Measurements from ENCODE around the gene TEDC1. TPM values are rescaled to one million over a fixed set of nuclear protein-coding genes. Genes with fewer than 3 reads are reported as not detected.

Gene TEDC1
- polyA plus RNA-seq, 2 donors, result 11.8 to 17.6 TPM

DNA sequence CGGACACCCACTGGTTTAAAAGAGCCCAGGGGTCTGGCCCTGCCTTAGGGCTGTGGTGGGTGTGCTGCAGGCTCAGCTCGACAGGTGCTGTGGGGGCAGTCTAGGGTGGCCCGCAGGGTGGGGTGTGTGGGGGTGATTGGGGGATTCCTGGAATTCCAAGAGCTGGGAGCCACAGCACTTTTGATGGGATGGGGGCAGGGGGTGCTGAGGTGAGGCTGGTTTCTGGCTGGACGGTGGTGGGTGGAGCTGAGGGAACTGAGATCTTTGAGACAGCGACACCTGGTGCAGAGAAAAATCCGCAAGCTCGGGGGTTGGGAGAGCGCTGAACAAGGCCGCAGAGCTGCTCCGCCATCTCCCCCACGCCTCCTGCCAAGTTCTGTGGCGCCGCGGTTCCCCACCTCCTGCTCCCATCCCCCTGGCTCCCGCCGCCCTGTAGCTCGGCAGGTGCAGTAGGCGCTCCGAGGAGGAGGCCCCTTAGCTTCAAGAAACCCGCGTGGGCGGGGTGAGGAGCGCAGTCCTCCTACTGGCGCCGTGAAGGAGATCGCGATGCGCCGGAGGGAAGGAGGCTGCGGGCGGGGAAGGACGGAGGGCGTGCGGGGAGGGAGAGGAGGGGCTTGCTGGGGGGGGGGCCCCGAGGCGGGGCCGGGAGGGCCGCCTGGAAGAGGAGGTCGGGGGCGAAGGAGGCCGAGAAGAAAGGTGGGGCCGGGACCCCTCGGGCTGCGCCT, 1.3 kb upstream of the TEDC1 start:
- Histone ChIP-seq H3K27me3 (ENCODE audit: control insufficient read depth in 1 of 2, insufficient read depth in 2 of 2, low read length in 2 of 2) (no peaks in the 10 kb centered on the region), H3K4me3 (ENCODE audit: low read depth in 1 of 2, low read length in 2 of 2) (peak overlapping the region; percentile 35 to 56), H3K36me3 (ENCODE audit: control insufficient read depth in 2 of 2, insufficient read depth in 2 of 2, low read length in 1 of 2) (no peaks in the 10 kb centered on the region), H3K9me3 (ENCODE audit: control insufficient read depth in 2 of 2, insufficient read depth in 1 of 2, low read depth in 1 of 2, low read length in 1 of 2) (no peaks in the 10 kb centered on the region), H3K4me1 (ENCODE audit: control insufficient read depth in 2 of 2, insufficient read depth in 2 of 2, low read length in 1 of 2) (peaks cover 10 to 29% of the 10 kb centered on the region in 2 donors), H3K27ac (ENCODE audit: low read depth in 2 of 2, low read length in 1 of 2) (peak overlapping the region; percentile 95)
- 2% methylated on average over 31 to 44 of the region's 44 CpGs for WGBS, 2 donors

DNA sequence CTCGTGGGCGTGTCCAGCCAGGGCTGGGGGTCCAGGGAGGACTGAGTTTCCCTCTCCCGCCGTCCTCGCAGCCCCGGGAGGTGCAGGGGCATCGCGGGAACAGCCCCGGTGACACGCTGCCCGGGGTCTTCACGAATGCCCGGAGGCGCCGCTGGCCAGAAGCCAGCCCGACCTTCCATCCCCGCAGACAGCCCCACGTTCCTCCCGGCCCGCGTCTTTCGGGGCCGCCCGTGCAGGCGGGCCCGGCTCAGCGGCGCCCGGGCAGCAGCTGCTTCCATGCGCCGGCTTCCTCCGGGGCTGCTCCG, 827 bp upstream of the TEDC1 start:
- Histone ChIP-seq H3K4me3 (ENCODE audit: low read depth in 1 of 2, low read length in 2 of 2) (peak overlapping the region; percentile 35 to 56), H3K27me3 (ENCODE audit: control insufficient read depth in 1 of 2, insufficient read depth in 2 of 2, low read length in 2 of 2) (no peaks in the 10 kb centered on the region), H3K36me3 (ENCODE audit: control insufficient read depth in 2 of 2, insufficient read depth in 2 of 2, low read length in 1 of 2) (no peaks in the 10 kb centered on the region), H3K27ac (ENCODE audit: low read depth in 2 of 2, low read length in 1 of 2) (peak overlapping the region; percentile 95), H3K4me1 (ENCODE audit: control insufficient read depth in 2 of 2, insufficient read depth in 2 of 2, low read length in 1 of 2) (peaks cover 10 to 30% of the 10 kb centered on the region in 2 donors), H3K9me3 (ENCODE audit: control insufficient read depth in 2 of 2, insufficient read depth in 1 of 2, low read depth in 1 of 2, low read length in 1 of 2) (no peaks in the 10 kb centered on the region)
- 0 to 1% methylated on average over 11 to 33 of the region's 33 CpGs for WGBS, 2 donors

DNA sequence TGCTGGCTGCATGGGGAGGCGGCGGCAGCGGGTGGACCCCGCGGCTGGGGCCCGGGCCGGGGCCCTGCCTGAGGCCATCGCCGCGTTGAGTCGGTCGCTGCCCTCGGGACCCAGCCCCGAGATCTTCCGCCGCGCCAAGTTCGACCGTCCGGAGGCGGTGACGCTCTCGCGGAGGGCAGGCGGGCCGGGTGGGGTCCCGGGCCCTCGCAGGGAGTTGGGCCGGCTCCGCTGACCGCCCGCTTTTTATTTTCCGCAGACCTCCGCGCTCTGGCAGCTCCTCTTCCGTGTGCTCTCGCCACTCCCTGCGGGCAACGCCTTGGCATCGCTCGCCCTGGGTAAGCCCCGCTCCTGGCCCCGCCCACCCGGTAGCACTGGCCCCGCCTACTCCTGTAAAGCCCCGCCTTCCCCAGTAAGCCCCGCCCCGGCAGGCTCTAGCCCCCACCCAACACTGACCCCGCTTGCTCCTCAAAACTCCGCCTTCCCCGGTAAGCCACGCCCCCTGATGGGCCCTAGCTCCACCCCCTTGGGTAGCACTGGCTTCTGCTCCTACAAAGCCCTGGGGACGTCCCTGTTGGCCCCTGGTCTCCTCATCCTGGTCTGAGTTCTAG, 424 bp downstream of the TEDC1 start:
- H3K9me3 ChIP-seq (ENCODE audit: control insufficient read depth in 2 of 2, insufficient read depth in 1 of 2, low read depth in 1 of 2, low read length in 1 of 2), result no peaks in the 10 kb centered on the region
- H3K4me1 ChIP-seq (ENCODE audit: control insufficient read depth in 2 of 2, insufficient read depth in 2 of 2, low read length in 1 of 2), result peaks cover 7 to 29% of the 10 kb centered on the region in 2 donors
- peak overlapping the region; percentile 58 to 63 for H3K4me3 ChIP-seq (ENCODE audit: low read depth in 1 of 2, low read length in 2 of 2)
- H3K36me3 ChIP-seq (ENCODE audit: control insufficient read depth in 2 of 2, insufficient read depth in 2 of 2, low read length in 1 of 2), result no peaks in the 10 kb centered on the region
- WGBS, 2 donors, result 1% methylated on average over 48 to 53 of the region's 53 CpGs
- H3K27ac ChIP-seq (ENCODE audit: low read depth in 2 of 2, low read length in 1 of 2), result peak overlapping the region; percentile 95
- no peaks in the 10 kb centered on the region for H3K27me3 ChIP-seq (ENCODE audit: control insufficient read depth in 1 of 2, insufficient read depth in 2 of 2, low read length in 2 of 2)

DNA sequence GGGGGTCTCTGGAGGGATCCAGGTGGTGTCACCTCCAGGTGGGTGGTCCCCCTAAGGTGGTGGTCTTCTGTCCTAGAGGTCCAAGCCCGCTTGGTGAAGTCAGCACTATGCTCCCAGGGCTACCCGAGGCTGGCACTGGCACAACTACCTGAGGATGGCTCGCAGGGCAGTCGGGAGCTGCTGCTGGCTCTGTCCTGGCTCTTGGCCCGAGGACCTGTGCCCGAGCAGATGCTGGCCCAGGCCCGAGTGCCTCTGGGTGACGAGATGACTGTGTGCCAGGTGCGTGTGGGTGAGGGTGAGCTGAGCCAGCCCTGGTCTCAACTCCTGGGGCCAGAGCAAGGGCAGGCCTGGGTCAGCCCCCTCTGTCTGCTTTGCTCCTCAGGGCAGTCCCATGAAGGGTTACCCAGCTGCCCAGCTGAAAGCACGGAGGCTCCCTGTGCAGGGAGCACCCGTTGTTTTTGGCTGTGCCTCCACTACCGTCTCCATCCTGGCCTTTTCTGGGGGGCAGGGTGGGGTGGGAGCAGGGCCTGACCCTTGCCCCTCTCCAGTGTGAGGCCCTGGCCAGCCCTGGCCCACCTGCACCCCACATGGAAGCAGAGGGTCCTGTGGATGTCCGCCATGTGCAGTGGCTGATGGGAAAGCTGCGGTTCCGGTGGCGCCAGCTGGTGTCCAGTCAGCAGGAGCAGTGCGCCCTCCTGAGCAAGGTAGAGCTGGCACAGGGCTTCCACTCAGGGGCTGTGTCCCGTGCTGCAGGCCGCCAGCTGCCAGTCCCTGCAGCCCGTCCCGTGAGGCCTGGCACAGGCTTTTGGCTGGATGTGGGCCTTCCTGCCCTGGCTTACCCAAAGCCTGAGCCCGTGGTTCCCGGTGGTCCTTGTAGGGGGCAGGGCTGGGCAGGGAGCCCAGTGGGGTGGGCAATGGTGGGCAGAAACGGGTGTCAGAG, 1.3 kb downstream of the TEDC1 start:
- H3K9me3 ChIP-seq (ENCODE audit: control insufficient read depth in 2 of 2, insufficient read depth in 1 of 2, low read depth in 1 of 2, low read length in 1 of 2), result no peaks in the 10 kb centered on the region
- H3K27me3 ChIP-seq (ENCODE audit: control insufficient read depth in 1 of 2, insufficient read depth in 2 of 2, low read length in 2 of 2), result no peaks in the 10 kb centered on the region
- H3K36me3 ChIP-seq (ENCODE audit: control insufficient read depth in 2 of 2, insufficient read depth in 2 of 2, low read length in 1 of 2), result no peaks in the 10 kb centered on the region
- no peak overlapping the region for H3K4me3 ChIP-seq (ENCODE audit: low read depth in 1 of 2, low read length in 2 of 2)
- H3K27ac ChIP-seq (ENCODE audit: low read depth in 2 of 2, low read length in 1 of 2), result no peak overlapping the region
- 67% methylated on average over 24 of the region's 24 CpGs for WGBS, 2 donors
- H3K4me1 ChIP-seq (ENCODE audit: control insufficient read depth in 2 of 2, insufficient read depth in 2 of 2, low read length in 1 of 2), result peaks cover 7 to 27% of the 10 kb centered on the region in 2 donors

DNA sequence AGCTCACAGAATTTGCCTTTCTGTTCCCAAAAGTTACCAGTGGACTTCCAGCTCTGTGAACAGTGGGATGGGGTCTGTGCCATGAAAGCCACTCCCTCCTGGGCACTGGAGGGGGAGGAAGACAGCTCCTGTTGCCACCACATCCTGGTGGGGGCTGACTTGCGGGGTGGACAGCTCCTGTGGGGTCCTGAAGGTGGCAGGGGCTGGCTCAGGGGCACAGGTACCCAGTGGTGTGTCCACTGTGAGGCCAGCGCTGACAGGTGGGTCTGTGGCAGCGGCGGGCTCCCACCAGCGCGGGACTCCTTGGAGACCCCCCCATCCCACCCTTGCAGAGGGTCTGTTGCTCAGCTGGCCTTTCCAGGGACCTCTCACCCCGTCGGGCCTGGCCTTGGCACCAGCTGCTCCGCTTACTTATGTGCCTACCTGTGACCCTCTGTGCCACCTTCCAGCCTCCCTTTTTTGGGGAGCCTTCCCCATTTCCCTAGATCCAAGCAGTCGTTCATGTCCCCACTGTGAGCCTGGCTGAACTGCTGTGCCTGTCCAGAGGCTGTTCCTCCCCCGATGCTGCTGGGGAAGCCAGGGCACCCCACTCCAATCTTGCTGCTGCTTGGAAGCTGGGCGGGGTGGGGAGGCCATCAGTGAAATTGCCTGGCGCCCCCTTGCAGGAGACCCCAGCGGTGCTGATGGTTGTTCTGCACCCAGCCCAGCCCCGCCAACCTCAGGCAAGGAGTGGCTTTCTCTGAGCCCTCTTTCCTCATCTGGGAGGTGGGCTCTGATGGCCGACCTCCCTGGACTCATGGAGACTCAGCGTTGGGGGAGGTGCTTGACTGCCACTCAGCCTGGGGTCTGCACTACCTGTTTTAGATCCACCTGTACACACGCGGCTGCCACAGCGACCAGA, 2.2 kb downstream of the TEDC1 start:
- Histone ChIP-seq H3K4me3 (ENCODE audit: low read depth in 1 of 2, low read length in 2 of 2) (no peak overlapping the region), H3K4me1 (ENCODE audit: control insufficient read depth in 2 of 2, insufficient read depth in 2 of 2, low read length in 1 of 2) (peaks cover 7 to 22% of the 10 kb centered on the region in 2 donors), H3K36me3 (ENCODE audit: control insufficient read depth in 2 of 2, insufficient read depth in 2 of 2, low read length in 1 of 2) (peaks cover 0 to 4% of the 10 kb centered on the region in 2 donors), H3K27ac (ENCODE audit: low read depth in 2 of 2, low read length in 1 of 2) (no peak overlapping the region), H3K27me3 (ENCODE audit: control insufficient read depth in 1 of 2, insufficient read depth in 2 of 2, low read length in 2 of 2) (no peaks in the 10 kb centered on the region), H3K9me3 (ENCODE audit: control insufficient read depth in 2 of 2, insufficient read depth in 1 of 2, low read depth in 1 of 2, low read length in 1 of 2) (no peaks in the 10 kb centered on the region)
- WGBS, 2 donors, result 87 to 89% methylated on average over 20 of the region's 20 CpGs

DNA sequence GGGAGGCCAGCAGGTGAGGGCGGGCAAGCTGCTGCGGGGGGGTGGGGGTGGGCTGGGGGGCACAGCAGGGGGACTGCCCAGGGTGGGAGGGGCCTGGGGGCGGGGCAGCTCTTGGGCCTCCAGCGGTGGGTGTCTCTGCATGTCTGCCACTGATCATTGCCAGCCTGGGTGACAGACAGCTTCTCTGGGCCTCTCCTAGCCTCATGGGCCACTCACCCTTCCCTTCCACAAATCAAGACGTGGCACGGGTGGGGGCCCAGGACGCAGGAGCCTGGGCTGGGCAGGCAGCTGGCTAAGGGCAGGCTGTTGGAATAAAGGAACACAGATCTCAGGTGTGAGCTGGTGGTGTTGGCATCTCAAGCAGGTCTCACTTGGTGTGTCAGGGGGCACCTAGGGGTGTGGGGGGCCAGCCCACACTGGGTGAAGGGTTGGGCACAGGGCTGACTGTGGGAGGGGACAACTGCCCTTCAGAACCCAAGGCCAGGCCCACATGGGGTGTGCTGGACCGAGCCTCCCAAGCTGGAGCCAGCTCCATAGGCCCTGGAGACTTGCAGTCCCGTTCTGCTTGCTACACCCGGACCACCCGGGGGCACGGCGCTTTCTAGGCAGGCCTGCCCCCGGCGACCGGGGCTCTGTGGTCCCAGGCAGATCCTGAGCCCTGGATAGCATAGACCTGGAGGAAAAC, 3.0 kb downstream of the TEDC1 start:
- Histone ChIP-seq H3K36me3 (ENCODE audit: control insufficient read depth in 2 of 2, insufficient read depth in 2 of 2, low read length in 1 of 2) (peaks cover 0 to 9% of the 10 kb centered on the region in 2 donors), H3K27ac (ENCODE audit: low read depth in 2 of 2, low read length in 1 of 2) (no peak overlapping the region), H3K4me3 (ENCODE audit: low read depth in 1 of 2, low read length in 2 of 2) (no peak overlapping the region), H3K4me1 (ENCODE audit: control insufficient read depth in 2 of 2, insufficient read depth in 2 of 2, low read length in 1 of 2) (peaks cover 7 to 16% of the 10 kb centered on the region in 2 donors), H3K9me3 (ENCODE audit: control insufficient read depth in 2 of 2, insufficient read depth in 1 of 2, low read depth in 1 of 2, low read length in 1 of 2) (no peaks in the 10 kb centered on the region), H3K27me3 (ENCODE audit: control insufficient read depth in 1 of 2, insufficient read depth in 2 of 2, low read length in 2 of 2) (no peaks in the 10 kb centered on the region)
- WGBS, 2 donors, result 87 to 91% methylated on average over 15 to 16 of the region's 16 CpGs

DNA sequence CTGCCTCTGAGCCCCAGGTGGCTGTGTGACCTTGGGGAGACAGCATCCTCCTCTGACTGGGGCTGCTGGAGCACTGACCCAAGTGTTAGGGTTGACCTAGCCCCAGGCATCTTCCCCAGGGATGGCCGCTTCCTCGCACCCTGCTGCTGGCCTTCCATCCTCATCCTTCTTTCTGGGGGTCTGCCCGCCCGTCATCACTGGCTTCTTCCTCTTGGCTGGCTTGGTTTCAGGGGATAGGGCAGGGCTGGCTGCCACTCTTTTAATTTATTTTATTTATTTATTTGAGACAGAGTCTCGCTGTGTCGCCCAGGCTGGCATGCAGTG, 3.5 kb downstream of the TEDC1 start:
- peaks cover 0 to 9% of the 10 kb centered on the region in 2 donors for H3K36me3 ChIP-seq (ENCODE audit: control insufficient read depth in 2 of 2, insufficient read depth in 2 of 2, low read length in 1 of 2)
- no peak overlapping the region for H3K4me3 ChIP-seq (ENCODE audit: low read depth in 1 of 2, low read length in 2 of 2)
- no peak overlapping the region for H3K27ac ChIP-seq (ENCODE audit: low read depth in 2 of 2, low read length in 1 of 2)
- no peaks in the 10 kb centered on the region for H3K9me3 ChIP-seq (ENCODE audit: control insufficient read depth in 2 of 2, insufficient read depth in 1 of 2, low read depth in 1 of 2, low read length in 1 of 2)
- WGBS, 2 donors, result 91 to 94% methylated on average over 6 of the region's 6 CpGs
- H3K4me1 ChIP-seq (ENCODE audit: control insufficient read depth in 2 of 2, insufficient read depth in 2 of 2, low read length in 1 of 2), result peaks cover 4 to 13% of the 10 kb centered on the region in 2 donors
- no peaks in the 10 kb centered on the region for H3K27me3 ChIP-seq (ENCODE audit: control insufficient read depth in 1 of 2, insufficient read depth in 2 of 2, low read length in 2 of 2)

DNA sequence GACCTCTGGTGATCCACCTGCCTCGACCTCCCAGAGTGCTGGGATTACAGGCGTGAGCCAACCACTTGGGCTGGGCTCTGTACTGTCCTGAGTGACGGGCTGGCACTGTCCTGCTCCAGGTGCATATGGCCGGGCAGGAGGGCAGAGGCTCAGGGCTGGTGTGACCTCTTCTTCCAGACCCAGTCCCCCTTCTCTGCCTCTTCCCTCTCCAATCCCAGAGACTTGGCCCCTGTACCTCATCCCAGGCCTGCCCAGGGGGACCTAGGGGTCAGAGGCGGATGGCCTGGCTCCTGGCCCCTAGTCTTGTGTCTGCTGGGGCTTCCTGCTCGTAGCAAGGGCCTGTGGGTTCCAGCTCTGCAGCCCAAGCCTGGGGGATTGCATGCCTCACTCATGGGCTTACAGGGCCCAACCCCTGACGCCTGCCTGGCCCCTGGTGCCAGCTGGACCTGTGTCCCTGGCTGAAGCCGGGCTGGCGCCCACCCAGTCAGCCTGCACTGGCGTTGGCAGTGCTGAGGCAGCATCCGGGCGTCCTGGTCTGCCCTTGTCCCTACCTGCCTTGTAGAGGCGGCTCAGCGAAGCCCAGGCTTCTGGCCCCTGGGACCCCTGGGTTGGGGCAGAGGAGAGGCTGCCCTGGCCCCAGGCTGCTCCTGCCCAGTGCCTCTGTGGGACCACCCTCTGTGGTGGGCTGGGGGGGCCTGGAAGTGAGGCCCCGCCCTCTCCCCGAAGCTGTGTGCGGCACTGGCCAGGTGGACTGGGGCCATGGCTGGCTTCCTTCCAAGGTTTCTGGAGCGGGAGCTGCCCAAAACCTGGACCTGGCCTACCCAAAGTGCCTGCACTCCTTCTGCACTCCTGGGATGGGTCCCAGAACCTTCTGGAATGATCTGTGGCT, 4.3 kb downstream of the TEDC1 start:
- Histone ChIP-seq H3K4me1 (ENCODE audit: control insufficient read depth in 2 of 2, insufficient read depth in 2 of 2, low read length in 1 of 2) (peaks cover 4 to 13% of the 10 kb centered on the region in 2 donors), H3K9me3 (ENCODE audit: control insufficient read depth in 2 of 2, insufficient read depth in 1 of 2, low read depth in 1 of 2, low read length in 1 of 2) (no peaks in the 10 kb centered on the region), H3K27me3 (ENCODE audit: control insufficient read depth in 1 of 2, insufficient read depth in 2 of 2, low read length in 2 of 2) (no peaks in the 10 kb centered on the region), H3K36me3 (ENCODE audit: control insufficient read depth in 2 of 2, insufficient read depth in 2 of 2, low read length in 1 of 2) (peaks cover 0 to 9% of the 10 kb centered on the region in 2 donors), H3K4me3 (ENCODE audit: low read depth in 1 of 2, low read length in 2 of 2) (no peak overlapping the region), H3K27ac (ENCODE audit: low read depth in 2 of 2, low read length in 1 of 2) (no peak overlapping the region)
- 60 to 66% methylated on average over 17 to 18 of the region's 18 CpGs for WGBS, 2 donors

Data from esophagus (tissue), 2 donors.